ENCODE data around the gene CHST8.

Gene CHST8

GRCh38 chr19:33688171-33688992 lies 66.6 kb downstream of the CHST8 start:
- in situ Hi-C loops (cut with MboI; ENCODE audit: low sequenced_read_pairs, unreplicated experiment) = no loop called here
- DNase-seq (ENCODE audit: low spot score) = no peak
- TF ChIP-seq CTCF (IDR thresholded peaks at IDR 0.05; ENCODE audit: borderline replicate concordance, control extremely low read depth, extremely low read depth, insufficient read depth, missing control alignments) = no peak

- TF ChIP-seq CTCF (IDR thresholded peaks at IDR 0.05; ENCODE audit: borderline replicate concordance, control extremely low read depth, extremely low read depth, insufficient read depth, missing control alignments) = no peak
- DNase-seq (ENCODE audit: low spot score) = no peak
- in situ Hi-C loops (cut with MboI; ENCODE audit: low sequenced_read_pairs, unreplicated experiment) = no loop called here
Measured at GRCh38 chr19:33689138-33689746, 67.5 kb downstream of the CHST8 start.

- in situ Hi-C loops (cut with MboI; ENCODE audit: low sequenced_read_pairs, unreplicated experiment) = no loop called here
- DNase-seq (ENCODE audit: low spot score) = no peak
- TF ChIP-seq CTCF (IDR thresholded peaks at IDR 0.05; ENCODE audit: borderline replicate concordance, control extremely low read depth, extremely low read depth, insufficient read depth, missing control alignments) = no peak
Measured at GRCh38 chr19:33689868-33690267, 68.1 kb downstream of the CHST8 start.

GRCh38 chr19:33690378-33691029 lies 68.8 kb downstream of the CHST8 start:
- no peak for TF ChIP-seq CTCF (IDR thresholded peaks at IDR 0.05; ENCODE audit: borderline replicate concordance, control extremely low read depth, extremely low read depth, insufficient read depth, missing control alignments)
- in situ Hi-C loops (cut with MboI; ENCODE audit: low sequenced_read_pairs, unreplicated experiment) = no loop called here
- DNase-seq (ENCODE audit: low spot score) = no peak

GRCh38 chr19:33691030-33691427 lies 69.3 kb downstream of the CHST8 start:
- in situ Hi-C loops (cut with MboI; ENCODE audit: low sequenced_read_pairs, unreplicated experiment) = no loop called here
- TF ChIP-seq CTCF (IDR thresholded peaks at IDR 0.05; ENCODE audit: borderline replicate concordance, control extremely low read depth, extremely low read depth, insufficient read depth, missing control alignments) = no peak

GRCh38 chr19:33691736-33692135 lies 70.0 kb downstream of the CHST8 start:
- in situ Hi-C loops (cut with MboI; ENCODE audit: low sequenced_read_pairs, unreplicated experiment) = no loop called here
- DNase-seq (ENCODE audit: low spot score) = no peak

More at GRCh38 chr19:33691030-33691427, 69.3 kb downstream of the CHST8 start:
- no peak for DNase-seq (ENCODE audit: low spot score)

More at GRCh38 chr19:33691736-33692135, 70.0 kb downstream of the CHST8 start:
- no peak for TF ChIP-seq CTCF (IDR thresholded peaks at IDR 0.05; ENCODE audit: borderline replicate concordance, control extremely low read depth, extremely low read depth, insufficient read depth, missing control alignments)

Measured in GM13976 (cell line).